Fibroblast of skin of scalp (primary cell): ENCODE results near the gene COL23A1.

Experiments
- DNase-seq: peaks from one replicate; pipeline ENCODE4 v3.0.0-alpha.2; 2013

COL23A1 gene

GRCh38 chr5:178389026-178389729 lies 201.0 kb downstream of the COL23A1 start:
- DNase-seq, result no peak

GRCh38 chr5:178388386-178389025 lies 201.7 kb downstream of the COL23A1 start:
- peak; percentile 82 for DNase-seq

GRCh38 chr5:178387856-178388190 lies 202.4 kb downstream of the COL23A1 start:
- no peak for DNase-seq

GRCh38 chr5:178387061-178387855 lies 202.9 kb downstream of the COL23A1 start:
- DNase-seq, result no peak

GRCh38 chr5:178386336-178386931 lies 203.8 kb downstream of the COL23A1 start:
- peak; percentile 29 for DNase-seq

GRCh38 chr5:178385496-178385890 lies 204.7 kb downstream of the COL23A1 start:
- DNase-seq, result peak; percentile 61

- DNase-seq, result no peak
Observed at GRCh38 chr5:178384816-178385495, 205.2 kb downstream of the COL23A1 start.

GRCh38 chr5:178383919-178384815 lies 206.0 kb downstream of the COL23A1 start:
- no peak for DNase-seq

- DNase-seq, result no peak
Observed at GRCh38 chr5:178383301-178383918, 206.8 kb downstream of the COL23A1 start.

- no peak for DNase-seq
Observed at GRCh38 chr5:178382754-178383164, 207.4 kb downstream of the COL23A1 start.

- DNase-seq, result no peak
Observed at GRCh38 chr5:178381921-178382695, 208.1 kb downstream of the COL23A1 start.

GRCh38 chr5:178381206-178381605 lies 209.0 kb downstream of the COL23A1 start:
- no peak for DNase-seq

- DNase-seq, result no peak
Observed at GRCh38 chr5:178380541-178381074, 209.6 kb downstream of the COL23A1 start.

- DNase-seq, result no peak
Observed at GRCh38 chr5:178380086-178380485, 210.1 kb downstream of the COL23A1 start.

- no peak for DNase-seq
Observed at GRCh38 chr5:178378527-178379484, 211.4 kb downstream of the COL23A1 start.

- no peak for DNase-seq
Observed at GRCh38 chr5:178377583-178378270, 212.5 kb downstream of the COL23A1 start.

- DNase-seq, result no peak
Observed at GRCh38 chr5:178376921-178377582, 213.1 kb downstream of the COL23A1 start.
